K562 (cell line): Measurements from ENCODE around the gene PTPRM. TPM values are rescaled to one million over a fixed set of nuclear protein-coding genes. Genes with fewer than 3 reads are reported as not detected.

Source experiments
- ATAC-seq: fragments of 200-7000 bp; cut with Tn5 transposase; 3 replicates; pipeline ENCODE4 v1.9.1; 2020; ENCODE audit warnings: moderate library complexity
- BruUV-seq: library from RNA; stranded (reverse); fragments of 400-500 nt; replicated peaks from 2 replicates; lab custom pipeline; 2021; lab: Mats Ljungman, UMichigan
- CTCF ChIA-PET: fragments of 300-600 bp; formaldehyde crosslinking; extraction: SDS; loops from one replicate; lab custom pipeline; 2021; ENCODE audit warnings: low intra/inter-chr PET ratio; lab: Yijun Ruan, JAX
- POLR2A ChIA-PET: fragments of 300-600, 350-650 bp; sonication (Branson Sonifier 250); formaldehyde crosslinking; extraction: SDS; loops from one replicate; lab custom pipeline; 2021; ENCODE audit warnings: antibody characterized with exemption, inconsistent platforms; lab: Yijun Ruan, JAX
- DNase-seq, 4 experiments: peaks; one replicate each; pipeline versions ENCODE4 v3.0.0 to v3.0.0-alpha.2; 2011 to 2018; ENCODE audit warnings: low spot score in 3 of 4, mixed read lengths in 3 of 4; ENCODE audit errors: extremely low read depth in 1 of 4
- FAIRE-seq: peaks from 2 replicates; lab custom pipeline; 2011; peaks lifted over from hg19 to GRCh38; lab: Jason Lieb, UNC
- H2AFZ ChIP-seq: 2 replicates; pipeline ENCODE4 v1.6.0; 2011; ENCODE audit warnings: low read depth, low read length, control low read depth, inconsistent platforms
- H3K27ac ChIP-seq: fragments of 200-600 bp; 3 replicates; pipeline ENCODE4 v1.8.0; 2011; ENCODE audit warnings: low read depth, mild to moderate bottlenecking, control low read depth, inconsistent platforms, low read length, moderate library complexity, mixed read lengths; ENCODE audit errors: extremely low read depth
- H3K27me3 ChIP-seq, 2 experiments: fragments of 300-600 bp in 1 of 2; 2 replicates in 1 of 2; 3 replicates in 1 of 2; pipeline versions ENCODE4 v1.6.0 to v1.8.0; 2011; ENCODE audit warnings: inconsistent platforms in 2 of 2, low read length in 2 of 2, mild to moderate bottlenecking in 1 of 2, mixed read lengths in 1 of 2, moderate library complexity in 1 of 2; ENCODE audit not compliant: control insufficient read depth in 2 of 2, insufficient read depth in 2 of 2
- H3K36me3 ChIP-seq: fragments of 300-600 bp; 3 replicates; pipeline ENCODE4 v1.8.0; 2011; ENCODE audit warnings: mild to moderate bottlenecking, low read length, inconsistent platforms; ENCODE audit not compliant: control insufficient read depth, insufficient read depth
- H3K4me1 ChIP-seq, 2 experiments: fragments of 200-600 bp in 1 of 2; replicated peaks in 1 of 2; 2 replicates in 1 of 2; 3 replicates in 1 of 2; pipeline versions ENCODE4 v1.5.1 to v1.8.0; 2011; ENCODE audit warnings: inconsistent platforms in 2 of 2, low read length in 2 of 2, mild to moderate bottlenecking in 1 of 2, mixed read lengths in 1 of 2, moderate library complexity in 1 of 2; ENCODE audit not compliant: control insufficient read depth in 2 of 2, insufficient read depth in 2 of 2
- H3K4me2 ChIP-seq: 2 replicates; pipeline ENCODE4 v1.6.1; 2011; ENCODE audit warnings: low read length, control low read depth, inconsistent platforms, mixed read lengths; ENCODE audit not compliant: insufficient read depth
- H3K4me3 ChIP-seq: fragments of 200-600 bp; sonication (generic), shearing (Covaris generic); 2 replicates; pipeline ENCODE4 v1.5.1; 2016; ENCODE audit warnings: control low read depth, inconsistent platforms
- H3K79me2 ChIP-seq: fragments of 200-600 bp; 3 replicates; pipeline ENCODE4 v1.8.0; 2011; ENCODE audit warnings: low read length, inconsistent platforms; ENCODE audit not compliant: control insufficient read depth, insufficient read depth
- H3K9ac ChIP-seq, 2 experiments: 2 replicates each; pipeline versions ENCODE4 v1.6.0 to v1.6.1; 2011; ENCODE audit warnings: low read depth in 2 of 2, low read length in 2 of 2, control low read depth in 1 of 2, inconsistent platforms in 1 of 2, mild to moderate bottlenecking in 1 of 2, mixed read lengths in 1 of 2; ENCODE audit not compliant: insufficient read depth in 1 of 2
- H3K9me1 ChIP-seq: one replicate; pipeline ENCODE4 v1.6.0; 2011; ENCODE audit warnings: inconsistent platforms, mild to moderate bottlenecking, low read length, moderate library complexity; ENCODE audit not compliant: control insufficient read depth, insufficient read depth
- H3K9me3 ChIP-seq: replicated peaks from 2 replicates; pipeline ENCODE4 v1.5.1; 2011; ENCODE audit warnings: low read depth, low read length, inconsistent platforms; ENCODE audit not compliant: control insufficient read depth, insufficient read depth
- H4K20me1 ChIP-seq: replicated peaks from 2 replicates; pipeline ENCODE4 v1.6.1; 2011; ENCODE audit warnings: low read length, inconsistent platforms, mixed read lengths; ENCODE audit not compliant: control insufficient read depth, insufficient read depth
- ARID3A ChIP-seq: IDR thresholded peaks from 2 replicates; pipeline ENCODE4 v1.6.1; 2012; ENCODE audit warnings: low read depth, low read length, improper control_type of control experiment, borderline replicate concordance
- DEAF1 ChIP-seq: fragments of 450-650 bp; formaldehyde crosslinking; IDR thresholded peaks from 2 replicates; pipeline ENCODE4 v1.4.0; 2020; ENCODE audit warnings: mild to moderate bottlenecking, moderate library complexity
- E2F3 ChIP-seq: fragments of 250-450 bp; sonication (Bioruptor Pico); IDR thresholded peaks from 2 replicates; pipeline ENCODE4 v1.4.0; 2020; ENCODE audit warnings: mild to moderate bottlenecking
- GABPB1 ChIP-seq: sonication (generic); formaldehyde crosslinking; IDR thresholded peaks from 2 replicates; pipeline ENCODE4 v1.8.0; 2022; ENCODE audit warnings: mild to moderate bottlenecking, missing genetic modification reagents
- KAT7 ChIP-seq: sonication (generic); formaldehyde crosslinking; IDR thresholded peaks from 2 replicates; pipeline ENCODE4 v1.8.0; 2022; ENCODE audit warnings: missing genetic modification reagents, mild to moderate bottlenecking, borderline replicate concordance
- KLF6 ChIP-seq: fragments of 250-450 bp; sonication (Bioruptor Pico); IDR thresholded peaks from 2 replicates; pipeline ENCODE4 v1.4.0; 2020; ENCODE audit warnings: mild to moderate bottlenecking, moderate library complexity, borderline replicate concordance
- MCM3 ChIP-seq: fragments of 450-650 bp; IDR thresholded peaks from 2 replicates; pipeline ENCODE4 v1.6.1; 2016
- POU5F1 ChIP-seq: fragments of 150-350 bp; IDR thresholded peaks from 2 replicates; pipeline ENCODE4 v1.6.1; 2014; ENCODE audit warnings: borderline replicate concordance, low read length, low read depth, mild to moderate bottlenecking; ENCODE audit not compliant: partially characterized antibody
- SRSF7 ChIP-seq: fragments of 200-400 bp; formaldehyde crosslinking; optimal IDR thresholded peaks from 2 replicates; pipeline ENCODE3; 2017; ENCODE audit warnings: mild to moderate bottlenecking, low read depth, low read length
- TRIM28 ChIP-seq: fragments of 450-650 bp; IDR thresholded peaks from 2 replicates; pipeline ENCODE4 v1.6.1; 2017
- ZBTB12 ChIP-seq: fragments of 250-450 bp; sonication (Bioruptor Pico); IDR thresholded peaks from 2 replicates; pipeline ENCODE4 v1.4.0; 2020
- ZNF592 ChIP-seq: fragments of 450-650 bp; IDR thresholded peaks from 2 replicates; pipeline ENCODE4 v1.6.1; 2017; ENCODE audit warnings: antibody characterized with exemption, mild to moderate bottlenecking
- ZNF75A ChIP-seq: fragments of 450-650 bp; formaldehyde crosslinking; IDR thresholded peaks from 2 replicates; pipeline ENCODE4 v1.4.0; 2020; ENCODE audit warnings: mild to moderate bottlenecking
- WGBS: fragments of 100-300 bp; shearing (Covaris generic); methylation state at CpG from one replicate; pipeline ENCODE4 v1.1.6; 2016; ENCODE audit warnings: low coverage, mixed read lengths; ENCODE audit not compliant: insufficient coverage; ENCODE audit errors: missing lambda C conversion rate; 5-methylcytosine and 5-hydroxymethylcytosine counted together
- in situ Hi-C: fragments of 300-500 bp; cut with MboI; formaldehyde crosslinking; loops from 4 replicates; pipeline ENCODE4 v1.15.0; 2018; ENCODE audit warnings: inconsistent platforms, mixed read lengths
- intact Hi-C: fragments of 100-400 bp; cut with micrococcal nuclease; formaldehyde crosslinking; loops from 2 replicates; pipeline ENCODE4 v1.14.2; 2022
- polyA plus RNA-seq, 8 experiments: library from polyadenylated mRNA; depleted of rRNA in 4 of 8; stranded (reverse) in 5 of 8; unstranded in 3 of 8; fragments of >200 nt; fragmentation: Nextera tagmentation in 2 of 8; fragmentation: Illumina TruSeq in 1 of 8; extraction: Ambion mirVana in 2 of 8; extraction: Trizol in 1 of 8; gene quantifications; 2 replicates each; pipeline versions ENCODE4 v1.2.1 to v1.2.3, GENCODE V29; 2011 to 2014; ENCODE audit warnings: inconsistent platforms in 1 of 8, missing spikeins in 1 of 8
- total RNA-seq, 7 experiments: library from RNA; depleted of rRNA in 6 of 7; stranded (reverse); fragments of >200 nt in 6 of 7; fragmentation: Illumina TruSeq in 2 of 7; extraction: Trizol in 2 of 7; gene quantifications; 2 replicates each; pipeline versions ENCODE4 v1.2.1 to v1.2.3, GENCODE V29; 2011 to 2021; ENCODE audit warnings: low replicate concordance in 1 of 7

The PTPRM gene
- total and polyA plus RNA-seq, 9 of the 15 experiments (the other 6 are each of a cell fraction or from before 2014, with no cell fraction given): 0.03 to 0.16 (median 0.08) TPM; not detected in 3

GRCh38 chr18:8262221-8262620 is 695.1 kb downstream of the PTPRM start (continued):
- TF ChIP-seq ZNF592 (no peak), DEAF1 (CRISPR knock-in tag) (no peak), TRIM28 (no peak), SRSF7 (no peak), ZNF75A (no peak)

GRCh38 chr18:8264116-8264515 is 697.0 kb downstream of the PTPRM start:
- H3K79me2 ChIP-seq: no peaks in the 10 kb centered on the region
- 0% methylated on average over 5 of the region's 5 CpGs for WGBS
- FAIRE-seq (no peak), DNase-seq (no peak), ATAC-seq (no peak)
- no peaks in the 10 kb centered on the region for H4K20me1 ChIP-seq
- ChIA-PET CTCF (no interaction called here), POLR2A (no interaction called here)
- no peak overlapping the region for H3K9ac ChIP-seq
- no peaks in the 10 kb centered on the region for H3K9me3 ChIP-seq
- intact Hi-C loops (no loop called here), in situ Hi-C loops (no loop called here)
- no peak overlapping the region for H2AFZ ChIP-seq
- H3K27ac ChIP-seq: no peak overlapping the region
- BruUV-seq: no TSS peak
- no peak overlapping the region for H3K4me2 ChIP-seq
- H3K4me1 ChIP-seq: no peaks in the 10 kb centered on the region
- H3K9me1 ChIP-seq: no peaks in the 10 kb centered on the region
- no peaks in the 10 kb centered on the region for H3K36me3 ChIP-seq
- H3K27me3 ChIP-seq: peaks cover 11 to 14% of the 10 kb centered on the region in 2 experiments; a peak in 4 of 5 replicates
- no peak overlapping the region for H3K4me3 ChIP-seq
- no peak for TF ChIP-seq MCM3
- no peak for TF ChIP-seq ZBTB12 (CRISPR knock-in tag)
- TF ChIP-seq ARID3A: no peak
- no peak for TF ChIP-seq POU5F1
- TF ChIP-seq KAT7 (CRISPR knock-in tag): no peak
- no peak for TF ChIP-seq GABPB1
- no peak for TF ChIP-seq E2F3 (CRISPR knock-in tag)
- no peak for TF ChIP-seq KLF6 (CRISPR knock-in tag)
